IMR-90 (cell line): ENCODE measurements around the gene TAF10.

Source experiments
- BHLHE40 ChIP-seq: fragments of 150-350 bp; IDR thresholded peaks from 2 replicates; pipeline ENCODE4 v1.6.1; 2016; ENCODE audit warnings: mild to moderate bottlenecking, low read depth, low read length
- MAZ ChIP-seq: IDR thresholded peaks from 2 replicates; pipeline ENCODE4 v1.6.1; 2012; ENCODE audit warnings: low read depth, mild to moderate bottlenecking, low read length, improper control_type of control experiment, moderate library complexity, borderline replicate concordance
- POLR2A ChIP-seq: IDR thresholded peaks from 2 replicates; pipeline ENCODE4 v1.6.1; 2012; ENCODE audit warnings: mild to moderate bottlenecking, low read depth, low read length
- RAD21 ChIP-seq: IDR thresholded peaks from 2 replicates; pipeline ENCODE4 v1.6.1; 2012; ENCODE audit warnings: low read length, improper control_type of control experiment
- TF ChIP-seq, protein P1 (sequence below): conservative IDR thresholded peaks from 2 replicates; pipeline ENCODE4 v1.5.1; 2012; ENCODE audit warnings: mild to moderate bottlenecking, low read depth, low read length, improper control_type of control experiment
- TF ChIP-seq, protein P2 (sequence below): fragments of 150-350 bp; IDR thresholded peaks from 2 replicates; pipeline ENCODE4 v1.6.1; 2016; ENCODE audit warnings: low read depth, mild to moderate bottlenecking, low read length, moderate library complexity, borderline replicate concordance

DNA sequence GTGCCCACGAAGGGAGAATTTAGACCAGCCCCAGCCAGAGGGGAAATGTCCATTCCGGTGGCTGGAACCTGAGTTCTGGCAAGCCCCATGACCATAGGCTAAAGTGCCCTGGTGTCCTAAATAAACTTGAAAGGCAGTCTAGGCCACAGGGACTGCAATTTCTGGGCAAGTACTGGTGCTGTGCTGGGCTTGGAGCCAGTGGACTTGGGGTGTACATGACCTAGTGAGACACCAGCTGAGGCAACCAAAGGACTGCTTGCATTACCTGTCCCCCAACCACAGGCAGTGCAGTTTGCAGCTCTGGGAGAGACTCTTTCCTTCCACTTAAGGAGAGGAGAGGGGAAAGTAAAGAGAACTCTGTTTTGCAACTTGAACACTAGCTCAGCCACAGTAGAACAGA is 32.3 kb downstream of the TAF10 start:
- TF ChIP-seq, protein P1, sequence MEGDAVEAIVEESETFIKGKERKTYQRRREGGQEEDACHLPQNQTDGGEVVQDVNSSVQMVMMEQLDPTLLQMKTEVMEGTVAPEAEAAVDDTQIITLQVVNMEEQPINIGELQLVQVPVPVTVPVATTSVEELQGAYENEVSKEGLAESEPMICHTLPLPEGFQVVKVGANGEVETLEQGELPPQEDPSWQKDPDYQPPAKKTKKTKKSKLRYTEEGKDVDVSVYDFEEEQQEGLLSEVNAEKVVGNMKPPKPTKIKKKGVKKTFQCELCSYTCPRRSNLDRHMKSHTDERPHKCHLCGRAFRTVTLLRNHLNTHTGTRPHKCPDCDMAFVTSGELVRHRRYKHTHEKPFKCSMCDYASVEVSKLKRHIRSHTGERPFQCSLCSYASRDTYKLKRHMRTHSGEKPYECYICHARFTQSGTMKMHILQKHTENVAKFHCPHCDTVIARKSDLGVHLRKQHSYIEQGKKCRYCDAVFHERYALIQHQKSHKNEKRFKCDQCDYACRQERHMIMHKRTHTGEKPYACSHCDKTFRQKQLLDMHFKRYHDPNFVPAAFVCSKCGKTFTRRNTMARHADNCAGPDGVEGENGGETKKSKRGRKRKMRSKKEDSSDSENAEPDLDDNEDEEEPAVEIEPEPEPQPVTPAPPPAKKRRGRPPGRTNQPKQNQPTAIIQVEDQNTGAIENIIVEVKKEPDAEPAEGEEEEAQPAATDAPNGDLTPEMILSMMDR: no peak
- TF ChIP-seq POLR2A (no peak), RAD21 (no peak), BHLHE40 (no peak), MAZ (no peak)
- TF ChIP-seq, protein P2, sequence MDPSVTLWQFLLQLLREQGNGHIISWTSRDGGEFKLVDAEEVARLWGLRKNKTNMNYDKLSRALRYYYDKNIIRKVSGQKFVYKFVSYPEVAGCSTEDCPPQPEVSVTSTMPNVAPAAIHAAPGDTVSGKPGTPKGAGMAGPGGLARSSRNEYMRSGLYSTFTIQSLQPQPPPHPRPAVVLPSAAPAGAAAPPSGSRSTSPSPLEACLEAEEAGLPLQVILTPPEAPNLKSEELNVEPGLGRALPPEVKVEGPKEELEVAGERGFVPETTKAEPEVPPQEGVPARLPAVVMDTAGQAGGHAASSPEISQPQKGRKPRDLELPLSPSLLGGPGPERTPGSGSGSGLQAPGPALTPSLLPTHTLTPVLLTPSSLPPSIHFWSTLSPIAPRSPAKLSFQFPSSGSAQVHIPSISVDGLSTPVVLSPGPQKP: no peak
